ENCODE results near the gene RHO. TPM values are rescaled to one million over a fixed set of nuclear protein-coding genes. Genes with fewer than 3 reads are reported as not detected.

Gene RHO
- total RNA-seq, 4 donors from 2014 or later = not detected

DNA sequence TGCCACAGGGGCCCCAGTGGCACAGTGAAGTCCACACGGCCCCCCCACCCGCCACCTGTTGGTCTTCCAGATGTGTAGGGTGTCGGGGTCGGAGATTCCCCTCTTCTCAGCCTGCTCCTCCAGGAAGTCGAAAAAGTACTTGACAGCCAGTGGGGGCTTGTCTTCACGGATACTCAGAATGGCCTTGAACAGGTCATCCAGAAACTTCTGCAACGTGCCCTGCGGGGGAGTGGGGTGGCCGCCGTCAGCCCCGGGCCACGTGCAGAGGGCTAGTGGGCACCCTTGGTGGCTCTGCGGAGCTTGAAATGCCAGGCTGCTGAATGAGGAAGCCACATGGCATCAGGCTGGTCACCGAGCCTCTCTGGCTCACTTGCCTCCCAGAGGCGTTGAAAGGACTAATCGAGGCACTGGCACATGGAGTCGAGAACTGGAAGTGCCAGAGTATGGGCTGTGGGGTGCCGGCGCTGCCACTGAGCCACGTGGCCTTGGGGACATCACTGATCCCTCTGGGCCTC, 31.2 kb downstream of the RHO start:
- H3K4me3 ChIP-seq = no peak overlapping the region
- no peaks in the 10 kb centered on the region for H3K27me3 ChIP-seq
- H3K9me3 ChIP-seq = no peaks in the 10 kb centered on the region
- DNase-seq (ENCODE audit: low spot score in 2 of 2) = no peak
- TF ChIP-seq POLR2A (IDR thresholded peaks at IDR 0.05) (no peak), POLR2AphosphoS5 (IDR thresholded peaks at IDR 0.05) (no peak), EP300 (IDR thresholded peaks at IDR 0.05) (no peak)
- TF ChIP-seq, protein P1, sequence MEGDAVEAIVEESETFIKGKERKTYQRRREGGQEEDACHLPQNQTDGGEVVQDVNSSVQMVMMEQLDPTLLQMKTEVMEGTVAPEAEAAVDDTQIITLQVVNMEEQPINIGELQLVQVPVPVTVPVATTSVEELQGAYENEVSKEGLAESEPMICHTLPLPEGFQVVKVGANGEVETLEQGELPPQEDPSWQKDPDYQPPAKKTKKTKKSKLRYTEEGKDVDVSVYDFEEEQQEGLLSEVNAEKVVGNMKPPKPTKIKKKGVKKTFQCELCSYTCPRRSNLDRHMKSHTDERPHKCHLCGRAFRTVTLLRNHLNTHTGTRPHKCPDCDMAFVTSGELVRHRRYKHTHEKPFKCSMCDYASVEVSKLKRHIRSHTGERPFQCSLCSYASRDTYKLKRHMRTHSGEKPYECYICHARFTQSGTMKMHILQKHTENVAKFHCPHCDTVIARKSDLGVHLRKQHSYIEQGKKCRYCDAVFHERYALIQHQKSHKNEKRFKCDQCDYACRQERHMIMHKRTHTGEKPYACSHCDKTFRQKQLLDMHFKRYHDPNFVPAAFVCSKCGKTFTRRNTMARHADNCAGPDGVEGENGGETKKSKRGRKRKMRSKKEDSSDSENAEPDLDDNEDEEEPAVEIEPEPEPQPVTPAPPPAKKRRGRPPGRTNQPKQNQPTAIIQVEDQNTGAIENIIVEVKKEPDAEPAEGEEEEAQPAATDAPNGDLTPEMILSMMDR (IDR thresholded peaks at IDR 0.05) = no peak
- WGBS = 90% methylated on average over 7 of the region's 20 CpGs
- H3K4me1 ChIP-seq = peaks cover 71% of the 10 kb centered on the region
- H3K36me3 ChIP-seq = peaks cover 42% of the 10 kb centered on the region
- H3K27ac ChIP-seq = peak overlapping the region; percentile 86

DNA sequence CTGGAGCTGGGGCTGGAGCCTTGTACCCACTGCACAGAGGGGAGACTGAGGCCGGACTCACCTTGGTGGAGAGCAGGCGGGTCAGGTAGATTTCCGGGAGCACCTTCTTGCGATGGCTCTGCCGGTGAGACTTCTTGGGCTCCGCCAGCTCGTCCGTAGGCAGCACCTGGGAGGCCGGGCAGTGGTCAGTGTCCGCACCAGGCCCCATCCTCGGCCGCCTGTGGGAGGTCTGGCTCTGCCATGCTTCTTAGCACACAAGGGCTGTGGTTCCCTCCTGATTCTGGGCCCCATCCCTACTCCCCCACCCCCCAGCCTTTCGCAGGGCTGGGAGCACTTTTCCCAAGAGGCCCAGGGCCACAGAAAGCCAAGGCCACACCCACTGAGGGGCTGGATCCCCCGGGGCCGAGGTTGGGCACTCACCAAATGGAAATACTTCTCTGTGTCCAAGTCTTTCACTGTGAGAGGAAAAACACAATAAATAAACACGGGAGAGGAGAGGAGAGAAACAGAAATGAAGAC, 31.9 kb downstream of the RHO start:
- Histone ChIP-seq H3K4me3 (no peak overlapping the region), H3K4me1 (peaks cover 73% of the 10 kb centered on the region), H3K27ac (peak overlapping the region; percentile 86), H3K27me3 (no peaks in the 10 kb centered on the region), H3K36me3 (peaks cover 49% of the 10 kb centered on the region), H3K9me3 (no peaks in the 10 kb centered on the region)
- no peak for DNase-seq (ENCODE audit: low spot score in 2 of 2)
- TF ChIP-seq, protein P1 (IDR thresholded peaks at IDR 0.05) = no peak
- 15% methylated on average over 4 of the region's 16 CpGs for WGBS

DNA sequence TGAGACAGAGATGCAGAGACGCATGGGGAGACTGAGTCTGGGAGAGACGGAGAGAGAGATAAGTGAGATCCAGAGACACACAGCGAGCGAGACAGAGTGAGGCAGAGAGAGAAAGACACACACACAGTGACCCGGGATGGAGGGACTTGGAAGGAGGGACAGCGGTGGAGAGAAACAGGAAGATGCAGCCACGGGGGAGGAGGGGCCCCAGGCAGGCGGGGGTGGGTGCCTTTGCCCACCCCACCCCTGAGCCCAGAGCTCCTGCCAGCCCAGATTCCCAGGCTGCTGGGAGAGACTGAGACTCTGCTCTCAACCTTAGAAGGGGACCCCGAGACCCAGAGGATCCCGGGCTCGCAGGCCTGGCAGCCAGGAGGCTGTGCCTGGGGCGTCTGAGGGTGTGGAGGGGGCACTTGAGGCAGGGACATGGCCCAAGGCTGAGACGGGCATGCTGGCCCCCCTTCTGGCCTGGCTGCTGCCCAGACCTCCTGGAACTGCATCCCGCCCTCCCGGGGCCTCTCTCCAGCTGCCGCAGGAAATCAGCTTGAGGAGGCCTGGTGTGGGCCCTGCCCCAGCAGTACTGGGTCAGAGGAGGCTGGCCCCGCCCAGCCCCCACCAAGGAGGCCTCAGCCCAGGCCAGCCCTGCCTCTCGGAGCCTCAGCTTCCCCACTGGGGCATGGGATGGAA, 32.6 kb downstream of the RHO start:
- WGBS = 25% methylated on average over 12 of the region's 18 CpGs
- H3K27me3 ChIP-seq = no peaks in the 10 kb centered on the region
- TF ChIP-seq POLR2A (IDR thresholded peaks at IDR 0.05) (no peak), POLR2AphosphoS5 (IDR thresholded peaks at IDR 0.05) (peak in 1 of 3 donors; percentile 50)
- H3K4me1 ChIP-seq = peaks cover 73% of the 10 kb centered on the region
- H3K27ac ChIP-seq = peak overlapping the region; percentile 86
- no peak overlapping the region for H3K4me3 ChIP-seq
- peak; percentile 84 to 89 for DNase-seq (ENCODE audit: low spot score in 2 of 2)
- H3K9me3 ChIP-seq = no peaks in the 10 kb centered on the region
- H3K36me3 ChIP-seq = peaks cover 51% of the 10 kb centered on the region

DNA sequence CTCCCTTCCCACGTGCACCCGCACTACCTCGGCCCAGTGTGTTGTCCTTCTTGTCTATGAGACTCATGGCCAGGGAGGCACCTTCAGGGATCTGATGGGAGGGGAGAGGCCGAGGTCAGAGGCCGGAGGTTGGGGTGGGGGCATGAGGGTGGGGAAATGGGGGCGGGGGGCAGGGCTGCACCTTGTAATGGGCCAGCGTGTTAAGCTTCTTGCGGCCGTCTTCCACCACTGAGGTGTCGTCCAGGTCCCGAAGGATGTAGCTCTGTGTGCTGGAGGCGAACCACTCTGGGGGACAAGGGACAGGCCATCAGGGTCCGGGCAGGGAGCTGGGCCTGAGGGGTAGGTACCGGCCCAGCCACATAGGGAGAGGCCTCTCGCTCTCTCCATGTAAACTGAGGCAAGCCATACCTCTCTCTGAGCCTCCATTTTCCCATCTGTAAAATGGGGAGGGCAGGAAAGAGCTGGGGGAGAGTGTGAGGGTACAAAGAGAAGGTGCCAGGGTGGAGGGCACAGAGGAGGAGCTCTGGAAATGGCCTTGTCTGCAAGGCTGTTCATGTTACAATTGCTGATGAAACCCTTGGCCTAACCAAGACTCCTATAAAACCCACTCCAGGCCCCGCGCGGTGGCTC, 33.3 kb downstream of the RHO start:
- Histone ChIP-seq H3K4me3 (no peak overlapping the region), H3K36me3 (peaks cover 50% of the 10 kb centered on the region), H3K4me1 (peaks cover 71% of the 10 kb centered on the region), H3K27ac (peak overlapping the region; percentile 86), H3K9me3 (no peaks in the 10 kb centered on the region), H3K27me3 (no peaks in the 10 kb centered on the region)
- TF ChIP-seq EP300 (IDR thresholded peaks at IDR 0.05) = no peak
- no peak for TF ChIP-seq POLR2A (IDR thresholded peaks at IDR 0.05)
- TF ChIP-seq, protein P1 (IDR thresholded peaks at IDR 0.05) = no peak
- TF ChIP-seq POLR2AphosphoS5 (IDR thresholded peaks at IDR 0.05) = no peak
- no peak for DNase-seq (ENCODE audit: low spot score in 2 of 2)
- WGBS = 75% methylated on average over 15 of the region's 18 CpGs

DNA sequence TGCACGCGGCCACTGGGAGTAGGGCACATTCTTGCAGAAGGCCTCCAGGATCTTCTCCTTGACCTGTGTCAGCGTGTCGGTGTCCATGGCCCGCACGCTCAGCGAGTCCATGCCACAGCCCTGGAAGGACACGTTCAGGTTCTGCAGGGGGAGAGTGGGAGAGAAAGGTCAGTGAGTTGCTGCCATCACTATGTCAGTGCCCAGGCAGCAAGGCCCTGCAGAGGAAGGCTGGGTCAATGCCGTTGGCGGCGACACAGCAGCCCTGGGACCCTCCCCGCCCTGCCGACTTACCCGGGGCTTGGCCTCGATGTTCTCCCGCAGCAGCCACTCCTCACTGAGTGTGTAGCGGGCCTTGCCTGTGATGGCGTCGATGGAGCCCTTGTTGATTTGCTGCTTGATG, 34.4 kb downstream of the RHO start:
- Histone ChIP-seq H3K4me1 (peaks cover 70% of the 10 kb centered on the region), H3K4me3 (no peak overlapping the region), H3K27ac (no peak overlapping the region), H3K9me3 (no peaks in the 10 kb centered on the region), H3K27me3 (no peaks in the 10 kb centered on the region), H3K36me3 (peaks cover 55% of the 10 kb centered on the region)
- WGBS = 88% methylated on average over 5 of the region's 19 CpGs
- TF ChIP-seq POLR2A (IDR thresholded peaks at IDR 0.05) (no peak), EP300 (IDR thresholded peaks at IDR 0.05) (no peak), POLR2AphosphoS5 (IDR thresholded peaks at IDR 0.05) (no peak)
- TF ChIP-seq, protein P1 (IDR thresholded peaks at IDR 0.05) = no peak
- no peak for DNase-seq (ENCODE audit: low spot score in 2 of 2)
